Large intestine (tissue), 3 donors: Measurements from ENCODE around the gene KYNU. TPM values are rescaled to one million over a fixed set of nuclear protein-coding genes. Genes with fewer than 3 reads are reported as not detected.
"Not testable (repeated sequence)": the region's sequence is repeated elsewhere in the genome, so short reads cannot be mapped to it uniquely, and the experiment has no call there.

Experiments used
- DNase-seq, 2 donors: peaks; one replicate each; pipeline versions ENCODE4 v3.0.0 to v3.0.0-alpha.2; 2013
- H3K27ac ChIP-seq: one replicate; pipeline ENCODE4 v1.5.1; 2013; ENCODE audit warnings: low read length
- H3K27me3 ChIP-seq: 2 replicates; pipeline ENCODE4 v1.6.1; 2013; ENCODE audit warnings: low read length; ENCODE audit not compliant: control insufficient read depth, insufficient read depth
- H3K36me3 ChIP-seq: 2 replicates; pipeline ENCODE4 v1.6.1; 2013; ENCODE audit warnings: low read length; ENCODE audit not compliant: control insufficient read depth, insufficient read depth
- H3K4me1 ChIP-seq: one replicate; pipeline ENCODE4 v1.6.1; 2013; ENCODE audit warnings: low read length; ENCODE audit not compliant: control insufficient read depth, insufficient read depth
- H3K4me3 ChIP-seq: one replicate; pipeline ENCODE4 v1.5.1; 2013; ENCODE audit warnings: low read length
- H3K9me3 ChIP-seq: one replicate; pipeline ENCODE4 v1.6.1; 2013; ENCODE audit warnings: mild to moderate bottlenecking, low read depth, low read length, moderate library complexity; ENCODE audit not compliant: control insufficient read depth
- WGBS: methylation state at CpG from one replicate; pipeline ENCODE4 v1.1.5; 2013; ENCODE audit warnings: low lambda C conversion rate; ENCODE audit not compliant: insufficient coverage; 5-methylcytosine and 5-hydroxymethylcytosine counted together
- polyA plus RNA-seq: library from polyadenylated mRNA; unstranded; fragments of 120-200 nt; gene quantifications from one replicate; pipeline ENCODE4 v1.2.1, GENCODE V29; 2013

KYNU gene
- polyA plus RNA-seq, 1 donor: 3.1 TPM

DNA sequence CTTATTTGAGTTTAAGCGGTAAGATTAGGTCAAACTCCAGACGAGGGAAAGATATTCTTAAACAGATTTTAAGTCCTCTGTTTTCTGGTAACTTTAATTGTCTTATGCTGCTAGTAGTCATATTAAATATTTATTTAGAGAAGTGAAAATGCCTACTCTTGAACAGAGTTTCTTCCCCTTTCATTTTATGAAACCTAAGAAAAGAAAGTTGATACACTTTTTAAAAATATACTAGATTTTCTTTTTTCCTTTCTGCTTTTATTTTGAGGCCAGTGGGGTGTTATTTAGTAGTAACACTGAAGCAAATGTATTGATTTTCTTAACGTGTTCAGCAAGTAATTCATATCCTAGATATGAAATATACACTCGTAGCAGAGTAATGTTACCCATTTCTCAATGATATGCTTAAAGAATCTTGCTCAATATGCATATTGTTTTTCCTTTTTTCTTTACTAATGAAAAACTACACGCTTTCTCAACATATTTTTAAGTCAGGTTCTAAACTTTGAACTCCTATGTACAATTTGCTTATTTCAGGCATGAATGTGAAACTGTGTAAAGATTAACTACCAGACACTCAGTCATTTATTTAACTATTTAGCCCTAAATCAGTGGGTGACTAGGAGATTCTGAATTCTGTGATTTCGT lies 691 bp downstream of the KYNU start:
- Histone ChIP-seq H3K4me1 (peaks cover 12% of the 10 kb centered on the region), H3K9me3 (no peaks in the 10 kb centered on the region), H3K36me3 (no peaks in the 10 kb centered on the region), H3K27me3 (no peaks in the 10 kb centered on the region), H3K27ac (peak overlapping the region; percentile 39), H3K4me3 (peak overlapping the region; percentile 22)
- WGBS: 27% methylated on average over 4 of the region's 6 CpGs
- no peak for DNase-seq

DNA sequence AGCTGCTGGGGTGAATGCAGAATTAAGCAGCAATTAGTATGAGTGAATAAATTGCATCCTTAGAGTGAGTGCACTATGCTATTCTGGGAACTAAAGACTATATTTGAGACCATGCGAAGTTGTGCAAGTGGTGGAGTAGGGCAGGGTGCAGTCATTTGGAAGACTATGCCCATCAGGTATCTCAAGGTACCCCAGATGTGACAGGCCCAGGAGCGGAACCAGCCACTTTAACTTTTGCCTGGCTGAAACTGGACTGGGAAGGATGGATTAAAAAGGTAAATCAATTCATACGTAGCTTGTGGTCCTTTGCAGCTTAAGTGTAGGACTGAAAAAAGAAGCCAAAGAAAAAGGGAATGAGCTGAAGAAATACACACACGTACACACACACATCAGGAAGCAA lies 1.7 kb downstream of the KYNU start:
- 100% methylated on average over 1 of the region's 4 CpGs for WGBS
- Histone ChIP-seq H3K27ac (no peak overlapping the region), H3K4me1 (peaks cover 9% of the 10 kb centered on the region), H3K36me3 (no peaks in the 10 kb centered on the region), H3K9me3 (no peaks in the 10 kb centered on the region), H3K4me3 (no peak overlapping the region), H3K27me3 (no peaks in the 10 kb centered on the region)
- DNase-seq: no peak

- Histone ChIP-seq H3K27me3 (no peaks in the 10 kb centered on the region), H3K4me1 (peaks cover 3% of the 10 kb centered on the region), H3K36me3 (no peaks in the 10 kb centered on the region), H3K27ac (no peak overlapping the region), H3K9me3 (no peaks in the 10 kb centered on the region), H3K4me3 (no peak overlapping the region)
- DNase-seq: no peak
Observed at GRCh38 chr2:142880279-142880678, 2.8 kb downstream of the KYNU start.

DNA sequence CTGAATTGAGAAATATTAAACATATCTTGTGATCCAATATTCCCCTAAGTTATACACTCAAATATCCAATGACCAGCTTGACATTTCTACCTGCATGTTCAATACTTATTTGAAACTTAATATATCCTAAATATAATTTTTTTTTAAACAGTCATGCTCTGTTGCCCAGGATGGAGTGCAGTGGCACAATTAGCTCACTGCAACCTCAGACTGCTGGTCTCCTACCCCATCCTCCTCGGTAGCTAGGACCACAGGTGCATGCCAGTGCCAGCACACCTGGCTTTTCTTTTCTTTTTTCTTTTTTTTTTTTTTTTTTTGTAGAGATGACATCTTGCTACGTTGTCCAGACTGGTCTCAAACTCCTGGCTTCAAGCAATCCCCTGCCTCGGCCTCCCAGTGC lies 4.2 kb downstream of the KYNU start:
- Histone ChIP-seq H3K9me3 (no peaks in the 10 kb centered on the region), H3K4me3 (no peak overlapping the region), H3K36me3 (no peaks in the 10 kb centered on the region), H3K4me1 (peaks cover 3% of the 10 kb centered on the region), H3K27ac (no peak overlapping the region), H3K27me3 (no peaks in the 10 kb centered on the region)
- WGBS: 100% methylated on average over 1 of the region's 3 CpGs
- DNase-seq: no peak

- H3K27me3 ChIP-seq, H3K4me3 ChIP-seq, H3K27ac ChIP-seq, H3K9me3 ChIP-seq, DNase-seq, H3K4me1 ChIP-seq, H3K36me3 ChIP-seq: not testable (repeated sequence)
- no CpG with 5 or more reads among the region's 3 CpGs for WGBS
Observed at GRCh38 chr2:142882500-142882899, 5.0 kb downstream of the KYNU start.

- Histone ChIP-seq H3K27me3 (no peaks in the 10 kb centered on the region), H3K36me3 (no peaks in the 10 kb centered on the region), H3K9me3 (no peaks in the 10 kb centered on the region), H3K4me1 (no peaks in the 10 kb centered on the region), H3K4me3 (no peak overlapping the region), H3K27ac (no peak overlapping the region)
- DNase-seq: no peak
Observed at GRCh38 chr2:142883526-142883925, 6.1 kb downstream of the KYNU start.

- Histone ChIP-seq H3K9me3 (no peaks in the 10 kb centered on the region), H3K27me3 (no peaks in the 10 kb centered on the region), H3K4me3 (no peak overlapping the region), H3K4me1 (no peaks in the 10 kb centered on the region), H3K27ac (no peak overlapping the region), H3K36me3 (no peaks in the 10 kb centered on the region)
- no peak for DNase-seq
Observed at GRCh38 chr2:142885543-142885942, 8.1 kb downstream of the KYNU start.

DNA sequence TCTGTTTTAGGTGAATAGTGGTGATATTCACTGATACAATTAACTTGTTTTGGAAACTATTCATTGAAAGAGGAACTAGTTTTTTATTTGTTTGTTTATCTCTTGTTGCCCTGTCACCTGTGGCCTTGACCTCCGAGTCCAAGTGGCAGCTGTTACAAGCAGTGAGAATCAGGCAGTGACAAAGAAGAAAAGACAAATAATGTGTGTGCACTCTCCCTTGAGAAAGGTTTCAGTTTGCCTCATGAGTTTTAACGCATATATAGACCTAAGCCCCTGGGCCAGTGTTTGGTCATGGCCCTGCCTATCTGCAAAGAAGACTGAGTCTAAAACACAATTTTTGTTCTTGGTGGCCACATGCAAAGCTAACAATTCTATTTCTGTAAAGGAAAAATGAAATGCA lies 15.3 kb downstream of the KYNU start:
- Histone ChIP-seq H3K27ac (no peak overlapping the region), H3K27me3 (no peaks in the 10 kb centered on the region), H3K4me3 (no peak overlapping the region), H3K9me3 (no peaks in the 10 kb centered on the region), H3K4me1 (no peaks in the 10 kb centered on the region), H3K36me3 (no peaks in the 10 kb centered on the region)
- WGBS: 40% methylated on average over 1 of the region's 2 CpGs
- DNase-seq: no peak

GRCh38 chr2:142893241-142893640 lies 15.8 kb downstream of the KYNU start:
- no peak for DNase-seq
- 100% methylated on average over 1 of the region's 2 CpGs for WGBS

DNA sequence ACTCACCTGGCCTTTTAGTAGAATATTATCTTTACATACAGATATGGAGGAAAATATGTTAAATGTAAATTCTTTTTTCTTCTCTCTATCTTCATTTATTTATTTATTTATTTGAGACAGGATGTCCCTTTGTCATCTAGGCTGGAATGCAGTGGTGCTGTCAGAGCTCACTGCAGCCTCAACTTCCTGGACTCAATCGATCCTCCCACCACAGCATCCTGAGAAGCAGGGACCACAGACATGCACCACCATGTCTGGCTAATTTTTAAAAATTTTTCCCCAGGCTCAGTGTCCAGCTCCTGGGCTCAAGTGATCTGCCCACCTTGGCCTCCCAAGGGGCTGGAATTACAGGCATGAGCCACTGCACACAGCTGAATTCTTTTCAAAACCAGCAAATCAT lies 20.3 kb downstream of the KYNU start:
- H3K36me3 ChIP-seq: no peaks in the 10 kb centered on the region
- DNase-seq: no peak
- no peak overlapping the region for H3K4me3 ChIP-seq
- no peaks in the 10 kb centered on the region for H3K4me1 ChIP-seq
- WGBS: no CpG with 5 or more reads among the region's 1 CpG
- no peaks in the 10 kb centered on the region for H3K9me3 ChIP-seq
- no peaks in the 10 kb centered on the region for H3K27me3 ChIP-seq
- no peak overlapping the region for H3K27ac ChIP-seq

More at GRCh38 chr2:142893241-142893640, 15.8 kb downstream of the KYNU start:
- Histone ChIP-seq H3K27me3 (no peaks in the 10 kb centered on the region), H3K36me3 (no peaks in the 10 kb centered on the region), H3K27ac (no peak overlapping the region), H3K4me3 (no peak overlapping the region), H3K9me3 (no peaks in the 10 kb centered on the region), H3K4me1 (no peaks in the 10 kb centered on the region)

DNA sequence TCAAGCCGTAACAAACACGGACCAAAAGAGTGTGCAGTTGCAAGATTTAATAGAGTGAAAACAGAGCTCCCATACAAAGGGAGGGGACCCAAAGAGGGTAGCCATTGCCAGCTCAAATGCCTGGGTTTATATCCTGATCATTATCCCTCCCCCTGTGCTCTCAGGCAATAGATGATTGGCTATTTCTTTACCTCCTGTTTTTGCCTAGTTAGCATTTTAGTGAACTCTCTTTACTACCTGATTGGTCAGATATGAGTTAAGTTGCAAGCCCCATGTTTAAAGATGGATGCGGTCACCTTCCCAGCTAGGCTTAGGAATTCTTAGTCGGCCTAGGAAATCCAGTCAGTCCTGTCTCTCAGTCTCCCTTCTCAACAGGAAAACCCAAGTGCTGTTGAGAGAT lies 22.9 kb downstream of the KYNU start:
- H3K36me3 ChIP-seq, H3K27me3 ChIP-seq: not testable (repeated sequence)
- WGBS: no CpG with 5 or more reads among the region's 4 CpGs

More for the DNA sequence above, 22.9 kb downstream of the KYNU start:
- not testable (repeated sequence) for H3K9me3 ChIP-seq, DNase-seq, H3K4me1 ChIP-seq, H3K4me3 ChIP-seq, H3K27ac ChIP-seq
